ENCODE data around the gene ENPP1.

DNA sequence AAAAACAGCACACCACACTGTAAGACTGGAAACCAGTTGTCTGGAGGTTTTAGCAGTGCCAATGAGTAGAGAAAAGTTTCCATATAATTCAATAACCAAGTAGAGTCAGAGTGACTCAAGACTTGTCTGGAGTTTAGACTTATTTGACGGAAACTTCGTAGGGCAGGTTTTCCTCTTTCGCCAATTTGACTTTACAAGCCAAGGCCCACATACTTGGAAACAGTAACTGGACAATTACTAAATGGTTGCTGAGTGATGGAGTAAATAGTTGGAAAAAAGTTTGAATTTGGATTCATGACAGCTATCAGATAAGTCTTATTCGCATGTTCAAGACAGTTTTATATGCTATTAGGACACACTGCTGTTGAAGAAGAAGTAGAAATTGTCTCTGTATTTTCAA is 48.9 kb upstream of the ENPP1 start:
- no peak for TF ChIP-seq CTCF (IDR thresholded peaks at IDR 0.05)
- no peak for TF ChIP-seq POLR2A (IDR thresholded peaks at IDR 0.05)
